CD4-positive, alpha-beta T cell (primary cell): Measurements from ENCODE around the gene FARSA. TPM values are rescaled to one million over a fixed set of nuclear protein-coding genes. Genes with fewer than 3 reads are reported as not detected.

Source experiments
- ATAC-seq: fragments of 200-7000 bp; cut with Tn5 transposase; one replicate; pipeline ENCODE4 v1.10.0; 2022; ENCODE audit warnings: mild to moderate bottlenecking; ENCODE audit not compliant: poor library complexity
- CTCF ChIA-PET: fragments of 350-600 bp; sonication (Branson Sonifier 250); formaldehyde crosslinking; loops from one replicate; lab custom pipeline; 2021; ENCODE audit warnings: antibody characterized with exemption, inconsistent platforms; lab: Charles Lee
- POLR2A ChIA-PET: fragments of 350-600 bp; sonication (Branson Sonifier 250); formaldehyde crosslinking; loops from one replicate; lab custom pipeline; 2021; ENCODE audit warnings: antibody characterized with exemption, inconsistent platforms; lab: Charles Lee
- DNase-seq, 14 experiments: peaks; one replicate each; pipeline ENCODE4 v3.0.0-alpha.2; 2013 to 2020; ENCODE audit warnings: mixed read lengths in 2 of 14
- H3K27ac ChIP-seq, 2 donors: one replicate each; pipeline versions ENCODE4 v1.5.1 to v1.7.0; 2013; ENCODE audit warnings: low read length in 2 of 2, low read depth in 1 of 2, mild to moderate bottlenecking in 1 of 2
- H3K27me3 ChIP-seq, 2 experiments: 1 replicate in 1 of 2; 2 replicates in 1 of 2; pipeline versions ENCODE4 v1.6.1 to v1.7.0; 2013; ENCODE audit warnings: low read length in 2 of 2, control low read depth in 1 of 2, mild to moderate bottlenecking in 1 of 2, moderate library complexity in 1 of 2; ENCODE audit not compliant: insufficient read depth in 2 of 2, control insufficient read depth in 1 of 2
- H3K36me3 ChIP-seq: one replicate; pipeline ENCODE4 v1.6.1; 2013; ENCODE audit warnings: low read length, control low read depth; ENCODE audit not compliant: insufficient read depth
- H3K4me1 ChIP-seq: one replicate; pipeline ENCODE4 v1.6.1; 2013; ENCODE audit warnings: low read length, control low read depth; ENCODE audit not compliant: insufficient read depth
- H3K4me3 ChIP-seq: one replicate; pipeline ENCODE4 v1.5.1; 2013; ENCODE audit warnings: mild to moderate bottlenecking, low read length, moderate library complexity
- H3K9me3 ChIP-seq, 2 experiments: 1 replicate in 1 of 2; 2 replicates in 1 of 2; pipeline versions ENCODE4 v1.6.1 to v1.7.0; 2013; ENCODE audit warnings: low read length in 2 of 2, mild to moderate bottlenecking in 2 of 2, control low read depth in 1 of 2, moderate library complexity in 1 of 2; ENCODE audit not compliant: control insufficient read depth in 1 of 2, insufficient read depth in 1 of 2
- H3K27ac Mint-ChIP-seq: one replicate; pipeline ENCODE4 v1.8.0; 2020; ENCODE audit warnings: mixed read lengths
- H3K27me3 Mint-ChIP-seq: one replicate; pipeline ENCODE4 v1.8.0; 2021; ENCODE audit warnings: mixed read lengths
- H3K36me3 Mint-ChIP-seq: one replicate; pipeline ENCODE4 v1.8.0; 2021; ENCODE audit warnings: low read depth, mixed read lengths
- H3K4me1 Mint-ChIP-seq: one replicate; pipeline ENCODE4 v1.8.0; 2021; ENCODE audit warnings: low read depth, mixed read lengths
- H3K4me3 Mint-ChIP-seq: one replicate; pipeline ENCODE4 v1.8.0; 2020; ENCODE audit warnings: mild to moderate bottlenecking, mixed read lengths
- H3K9me3 Mint-ChIP-seq: one replicate; pipeline ENCODE4 v1.8.0; 2020; ENCODE audit warnings: mixed read lengths
- CTCF ChIP-seq: fragments of 200-600 bp; IDR thresholded peaks from one replicate; pipeline ENCODE4 v1.8.0; 2022; ENCODE audit warnings: antibody characterized with exemption, mild to moderate bottlenecking
- intact Hi-C, 2 experiments: fragments of 100-400 bp; cut with DNase I in 1 of 2; cut with micrococcal nuclease in 1 of 2; formaldehyde crosslinking; loops; one replicate each; pipeline versions ENCODE4 v1.15.1 to v1.9.0; 2023 to 2025; cut with DNase I, micrococcal nuclease
- total RNA-seq, 174 experiments: library from RNA in 2 of 174; stranded (reverse) in 2 of 174; gene quantifications; one replicate each; pipeline ENCODE4 v1.2.3 and lab custom pipeline; 2021 to 2026

Gene FARSA
- total RNA-seq, 2 experiments from 2014 or later: 17.2 TPM

- DNase-seq: no peak
- peak overlapping the region; percentile 98 for H3K4me3 Mint-ChIP-seq
- TF ChIP-seq CTCF: no peak
- ATAC-seq: no peak
- peaks cover 0 to 3% of the 10 kb centered on the region in 2 experiments for H3K27me3 ChIP-seq
- no peaks in the 10 kb centered on the region for H3K9me3 Mint-ChIP-seq
- peaks cover 4% of the 10 kb centered on the region for H3K27me3 Mint-ChIP-seq
- no peak overlapping the region for H3K4me3 ChIP-seq
- peaks cover 48% of the 10 kb centered on the region for H3K4me1 Mint-ChIP-seq
- ChIA-PET CTCF (no interaction called here), POLR2A (interaction anchor here (0.6 to 1.4 kb wide), 4 partner anchors 20 to 261 kb away, joined by 3 to 4 read pairs (median 4); partner anchors contain the start of gene GCDH)
- H3K27ac Mint-ChIP-seq: peak overlapping the region; percentile 97
- H3K9me3 ChIP-seq: peaks cover 0 to 12% of the 10 kb centered on the region in 2 experiments
- intact Hi-C loops: no loop called here
- H3K27ac ChIP-seq: peak overlapping the region; percentile 51 to 73
- peaks cover 71% of the 10 kb centered on the region for H3K4me1 ChIP-seq
- H3K36me3 ChIP-seq: peaks cover 76% of the 10 kb centered on the region
- peaks cover 93% of the 10 kb centered on the region for H3K36me3 Mint-ChIP-seq
Observed at GRCh38 chr19:12944104-12944674, 10.7 kb upstream of the FARSA start.

DNA sequence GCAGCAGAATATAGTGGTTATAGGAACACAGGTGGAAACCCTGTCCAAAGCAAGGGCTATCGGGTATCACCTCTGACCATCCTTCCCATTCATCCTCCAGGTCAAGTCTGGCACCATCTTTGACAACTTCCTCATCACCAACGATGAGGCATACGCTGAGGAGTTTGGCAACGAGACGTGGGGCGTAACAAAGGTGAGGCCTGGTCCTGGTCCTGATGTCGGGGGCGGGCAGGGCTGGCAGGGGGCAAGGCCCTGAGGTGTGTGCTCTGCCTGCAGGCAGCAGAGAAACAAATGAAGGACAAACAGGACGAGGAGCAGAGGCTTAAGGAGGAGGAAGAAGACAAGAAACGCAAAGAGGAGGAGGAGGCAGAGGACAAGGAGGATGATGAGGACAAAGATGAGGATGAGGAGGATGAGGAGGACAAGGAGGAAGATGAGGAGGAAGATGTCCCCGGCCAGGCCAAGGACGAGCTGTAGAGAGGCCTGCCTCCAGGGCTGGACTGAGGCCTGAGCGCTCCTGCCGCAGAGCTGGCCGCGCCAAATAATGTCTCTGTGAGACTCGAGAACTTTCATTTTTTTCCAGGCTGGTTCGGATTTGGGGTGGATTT is 10.0 kb upstream of the FARSA start:
- H3K27ac Mint-ChIP-seq: peak overlapping the region; percentile 97
- Histone ChIP-seq H3K4me3 (no peak overlapping the region), H3K4me1 (peaks cover 76% of the 10 kb centered on the region), H3K27me3 (peaks cover 0 to 3% of the 10 kb centered on the region in 2 experiments), H3K9me3 (peaks cover 0 to 12% of the 10 kb centered on the region in 2 experiments), H3K36me3 (peaks cover 70% of the 10 kb centered on the region), H3K27ac (peak overlapping the region in 1 of 2 donors; percentile 71)
- peak overlapping the region; percentile 63 for H3K4me3 Mint-ChIP-seq
- H3K36me3 Mint-ChIP-seq: peaks cover 93% of the 10 kb centered on the region
- intact Hi-C loops: no loop called here
- H3K9me3 Mint-ChIP-seq: no peaks in the 10 kb centered on the region
- peaks cover 54% of the 10 kb centered on the region for H3K4me1 Mint-ChIP-seq
- ChIA-PET POLR2A (interaction anchor here (0.6 to 1.4 kb wide), 3 partner anchors 21 to 59 kb away, joined by 3 to 4 read pairs (median 4); partner anchors contain the start of gene GCDH), CTCF (interaction anchor here (0.7 kb wide), 1 partner anchor 40 kb away, joined by 4 read pairs; no protein-coding TSS in a partner anchor)
- H3K27me3 Mint-ChIP-seq: peaks cover 4% of the 10 kb centered on the region
- ATAC-seq: no peak
- TF ChIP-seq CTCF: no peak
- DNase-seq: peak in 1 of 14 experiments; percentile 36

GRCh38 chr19:12940897-12941296 is 7.4 kb upstream of the FARSA start:
- CTCF ChIA-PET: no interaction called here
- Histone ChIP-seq H3K9me3 (peaks cover 0 to 12% of the 10 kb centered on the region in 2 experiments), H3K27me3 (peaks cover 0 to 3% of the 10 kb centered on the region in 2 experiments), H3K36me3 (peaks cover 57% of the 10 kb centered on the region), H3K4me1 (peaks cover 78% of the 10 kb centered on the region), H3K4me3 (no peak overlapping the region), H3K27ac (peak overlapping the region in 1 of 2 donors; percentile 29)
- POLR2A ChIA-PET: interaction anchor here (0.6 to 1.1 kb wide), 2 partner anchors 50 to 241 kb away, joined by 4 read pairs; partner anchors contain the start of gene GCDH
- H3K4me3 Mint-ChIP-seq: peak overlapping the region; percentile 94
- ATAC-seq: no peak
- no peaks in the 10 kb centered on the region for H3K9me3 Mint-ChIP-seq
- DNase-seq: no peak
- H3K4me1 Mint-ChIP-seq: peaks cover 66% of the 10 kb centered on the region
- peaks cover 4% of the 10 kb centered on the region for H3K27me3 Mint-ChIP-seq
- TF ChIP-seq CTCF: no peak
- H3K36me3 Mint-ChIP-seq: peaks cover 78% of the 10 kb centered on the region
- H3K27ac Mint-ChIP-seq: peak overlapping the region; percentile 93
- intact Hi-C loops: no loop called here
